Keratinocyte (primary cell): Measurements from ENCODE around the gene SEMA3C.

Experiments
- CTCF ChIP-seq, 3 experiments: IDR thresholded peaks in 1 of 3; conservative IDR thresholded peaks in 1 of 3; optimal IDR thresholded peaks in 1 of 3; 2 replicates in 2 of 3; 3 replicates in 1 of 3; pipeline versions ENCODE3 to v1.5.1; 2011; ENCODE audit warnings: low read length in 3 of 3, mild to moderate bottlenecking in 3 of 3, moderate library complexity in 2 of 3, control low read depth in 1 of 3, inconsistent platforms in 1 of 3; ENCODE audit not compliant: insufficient read depth in 2 of 3; ENCODE audit errors: extremely low read depth in 1 of 3
- EZH2 ChIP-seq: IDR thresholded peaks from one replicate; pipeline ENCODE4 v1.6.1; 2012; ENCODE audit warnings: inconsistent platforms, mild to moderate bottlenecking, low read length, moderate library complexity

- no peak for TF ChIP-seq CTCF (optimal IDR thresholded peaks at IDR 0.05 in 1 of 3, IDR thresholded peaks at IDR 0.05 in 1 of 3, conservative IDR thresholded peaks at IDR 0.05 in 1 of 3; ENCODE audit: extremely low read depth in 1 of 3, insufficient read depth in 2 of 3, low read length in 3 of 3)
- TF ChIP-seq EZH2, result no peak
Measured at GRCh38 chr7:80752954-80753690, 165.7 kb downstream of the SEMA3C start.
